RWPE2 (cell line): ENCODE data around the gene LSM12.
A peak's percentile ranks its signal among the peaks of the same experiment; 100 is the strongest.

ENCODE experiments used
- ATAC-seq: fragments of 200-7000 bp; cut with Tn5 transposase; 3 replicates; pipeline ENCODE4 v1.9.1; 2021; ENCODE audit warnings: low read depth
- DNase-seq: peaks from one replicate; pipeline ENCODE4 v3.0.0-alpha.2; 2020; ENCODE audit warnings: low spot score
- H3K27ac ChIP-seq: fragments of 450-650 bp; 2 replicates; pipeline ENCODE4 v1.5.1; 2017; ENCODE audit warnings: mild to moderate bottlenecking; ENCODE audit not compliant: poor library complexity, severe bottlenecking
- H3K27me3 ChIP-seq: fragments of 250-450 bp; sonication (Bioruptor Pico); 2 replicates; pipeline ENCODE4 v1.5.1; 2021; ENCODE audit warnings: mild to moderate bottlenecking, moderate library complexity; ENCODE audit not compliant: insufficient read depth, poor library complexity, severe bottlenecking
- H3K36me3 ChIP-seq: fragments of 250-450 bp; sonication (Bioruptor Pico); 2 replicates; pipeline ENCODE4 v1.5.1; 2020; ENCODE audit warnings: low read depth, mild to moderate bottlenecking, moderate library complexity
- H3K4me1 ChIP-seq: fragments of 250-450 bp; sonication (Bioruptor Pico); 2 replicates; pipeline ENCODE4 v1.5.1; 2021; ENCODE audit warnings: mild to moderate bottlenecking, moderate library complexity; ENCODE audit not compliant: insufficient read depth, poor library complexity, severe bottlenecking
- H3K4me3 ChIP-seq: fragments of 250-450 bp; sonication (Bioruptor Pico); 2 replicates; pipeline ENCODE4 v1.5.1; 2021; ENCODE audit warnings: mild to moderate bottlenecking, moderate library complexity; ENCODE audit not compliant: severe bottlenecking
- H3K9me3 ChIP-seq: fragments of 250-450 bp; sonication (Bioruptor Pico); 2 replicates; pipeline ENCODE4 v1.5.1; 2021; ENCODE audit warnings: mild to moderate bottlenecking, moderate library complexity; ENCODE audit not compliant: severe bottlenecking
- CTCF ChIP-seq: fragments of 450-650 bp; IDR thresholded peaks from one replicate; pipeline ENCODE4 v1.5.1; 2017; ENCODE audit warnings: mild to moderate bottlenecking, moderate library complexity; ENCODE audit not compliant: poor library complexity, severe bottlenecking

LSM12 gene

GRCh38 chr17:44007346-44008204, 58.9 kb downstream of the LSM12 start:
- Histone ChIP-seq H3K36me3 (peaks cover 28% of the 10 kb centered on the region), H3K4me1 (peaks cover 6% of the 10 kb centered on the region), H3K27ac (peak overlapping the region; percentile 64), H3K9me3 (no peaks in the 10 kb centered on the region), H3K27me3 (no peaks in the 10 kb centered on the region), H3K4me3 (peak overlapping the region; percentile 47)
- ATAC-seq (peak; percentile 2; the same call in 1 of the 3 replicates), DNase-seq (no peak)
- peak; percentile 22 for TF ChIP-seq CTCF

GRCh38 chr17:44006598-44007345, 59.7 kb downstream of the LSM12 start:
- TF ChIP-seq CTCF = peak; percentile 45
- H3K9me3 ChIP-seq = no peaks in the 10 kb centered on the region
- peaks cover 22% of the 10 kb centered on the region for H3K36me3 ChIP-seq
- H3K4me3 ChIP-seq = peak overlapping the region; percentile 47
- peak overlapping the region; percentile 64 for H3K27ac ChIP-seq
- H3K4me1 ChIP-seq = peaks cover 14% of the 10 kb centered on the region
- ATAC-seq (peak; percentile 65), DNase-seq (peak; percentile 100)
- H3K27me3 ChIP-seq = no peaks in the 10 kb centered on the region

GRCh38 chr17:44006272-44006597, 60.2 kb downstream of the LSM12 start:
- Histone ChIP-seq H3K27me3 (no peaks in the 10 kb centered on the region), H3K4me3 (peak overlapping the region; percentile 47), H3K36me3 (peaks cover 22% of the 10 kb centered on the region), H3K27ac (peak overlapping the region; percentile 64), H3K4me1 (peaks cover 14% of the 10 kb centered on the region), H3K9me3 (no peaks in the 10 kb centered on the region)
- DNase-seq (no peak), ATAC-seq (no peak)
- no peak for TF ChIP-seq CTCF

- H3K36me3 ChIP-seq = peaks cover 22% of the 10 kb centered on the region
- peak; percentile 15 for TF ChIP-seq CTCF
- H3K9me3 ChIP-seq = no peaks in the 10 kb centered on the region
- DNase-seq (no peak), ATAC-seq (no peak; the same call in 2 of the 3 replicates)
- H3K4me1 ChIP-seq = peaks cover 14% of the 10 kb centered on the region
- peak overlapping the region; percentile 47 for H3K4me3 ChIP-seq
- H3K27ac ChIP-seq = peak overlapping the region; percentile 64
- H3K27me3 ChIP-seq = no peaks in the 10 kb centered on the region
Observed at GRCh38 chr17:44005527-44006271, 60.8 kb downstream of the LSM12 start.
